Astrocyte (in vitro differentiated cells and primary cell): ENCODE data around the gene MYCN. TPM values are rescaled to one million over a fixed set of nuclear protein-coding genes. Genes with fewer than 3 reads are reported as not detected.

ENCODE experiments used
- DNase-seq: peaks from one replicate; pipeline ENCODE4 v3.0.0-alpha.2; 2010; ENCODE audit warnings: low read depth
- FAIRE-seq: peaks from 2 replicates; lab custom pipeline; 2011; peaks lifted over from hg19 to GRCh38; lab: Jason Lieb, UNC
- H2AFZ ChIP-seq: 2 replicates; pipeline ENCODE4 v1.6.0; 2012; ENCODE audit warnings: low read depth, low read length, inconsistent platforms
- H3K27ac ChIP-seq: 2 replicates; pipeline ENCODE4 v1.5.1; 2011; ENCODE audit warnings: low read depth, low read length, inconsistent platforms
- H3K27me3 ChIP-seq: 2 replicates; pipeline ENCODE4 v1.6.0; 2011; ENCODE audit warnings: low read length, inconsistent platforms; ENCODE audit not compliant: insufficient read depth
- H3K36me3 ChIP-seq: 2 replicates; pipeline ENCODE4 v1.5.1; 2011; ENCODE audit warnings: low read length, inconsistent platforms; ENCODE audit not compliant: insufficient read depth
- H3K4me1 ChIP-seq: 2 replicates; pipeline ENCODE4 v1.5.1; 2011; ENCODE audit warnings: low read length, inconsistent platforms; ENCODE audit not compliant: insufficient read depth
- H3K4me2 ChIP-seq: 2 replicates; pipeline ENCODE4 v1.6.0; 2012; ENCODE audit warnings: low read length, inconsistent platforms
- H3K4me3 ChIP-seq: 2 replicates; pipeline ENCODE4 v1.5.1; 2011; ENCODE audit warnings: low read depth, mild to moderate bottlenecking, low read length, inconsistent platforms; ENCODE audit not compliant: insufficient read depth
- H3K79me2 ChIP-seq: 2 replicates; pipeline ENCODE4 v1.6.0; 2012; ENCODE audit warnings: mild to moderate bottlenecking, low read length, inconsistent platforms; ENCODE audit not compliant: insufficient read depth
- H3K9ac ChIP-seq: 2 replicates; pipeline ENCODE4 v1.6.0; 2012; ENCODE audit warnings: mild to moderate bottlenecking, low read length, inconsistent platforms
- H3K9me3 ChIP-seq: 2 replicates; pipeline ENCODE4 v1.5.1; 2012; ENCODE audit warnings: low read depth, mild to moderate bottlenecking, low read length, inconsistent platforms; ENCODE audit not compliant: insufficient read depth
- H4K20me1 ChIP-seq: 2 replicates; pipeline ENCODE4 v1.6.0; 2012; ENCODE audit warnings: low read length, inconsistent platforms; ENCODE audit not compliant: insufficient read depth
- H3K27ac Mint-ChIP-seq: one replicate; pipeline ENCODE4 v1.8.0; 2021; ENCODE audit warnings: mild to moderate bottlenecking, mixed read lengths; ENCODE audit not compliant: unreplicated experiment
- H3K27me3 Mint-ChIP-seq: one replicate; pipeline ENCODE4 v1.8.0; 2021; ENCODE audit warnings: low read depth, mixed read lengths; ENCODE audit not compliant: unreplicated experiment
- H3K36me3 Mint-ChIP-seq: one replicate; pipeline ENCODE4 v1.8.0; 2021; ENCODE audit warnings: low read depth, mixed read lengths; ENCODE audit not compliant: unreplicated experiment
- H3K4me1 Mint-ChIP-seq: one replicate; pipeline ENCODE4 v1.8.0; 2021; ENCODE audit warnings: low read depth, mixed read lengths; ENCODE audit not compliant: unreplicated experiment
- H3K4me3 Mint-ChIP-seq: one replicate; pipeline ENCODE4 v1.8.0; 2021; ENCODE audit warnings: mild to moderate bottlenecking, moderate library complexity, mixed read lengths; ENCODE audit not compliant: unreplicated experiment
- H3K9me3 Mint-ChIP-seq: one replicate; pipeline ENCODE4 v1.8.0; 2021; ENCODE audit warnings: mild to moderate bottlenecking, mixed read lengths; ENCODE audit not compliant: unreplicated experiment
- EZH2 ChIP-seq: IDR thresholded peaks from 2 replicates; pipeline ENCODE4 v1.6.1; 2012; ENCODE audit warnings: mild to moderate bottlenecking, low read length, inconsistent platforms; ENCODE audit not compliant: insufficient read depth
- total RNA-seq: library from RNA; stranded (reverse); gene quantifications from 2 replicates; pipeline ENCODE4 v1.2.1, GENCODE V29; 2021
- TF ChIP-seq, protein P1 (sequence below): IDR thresholded peaks from 2 replicates; pipeline ENCODE4 v1.5.1; 2011; ENCODE audit warnings: low read depth, mild to moderate bottlenecking, inconsistent platforms, low read length, moderate library complexity; ENCODE audit not compliant: insufficient read depth

The MYCN gene
- total RNA-seq, 1 donor from 2014 or later, result 2.6 TPM

- FAIRE-seq (no peak), DNase-seq (no peak)
- peaks cover 2% of the 10 kb centered on the region for H3K9me3 Mint-ChIP-seq
- no peak overlapping the region for H3K9ac ChIP-seq
- H3K27me3 ChIP-seq, result no peaks in the 10 kb centered on the region
- H3K4me1 ChIP-seq, result no peaks in the 10 kb centered on the region
- H3K4me2 ChIP-seq, result no peak overlapping the region
- H3K36me3 ChIP-seq, result no peaks in the 10 kb centered on the region
- peaks cover 10% of the 10 kb centered on the region for H3K27me3 Mint-ChIP-seq
- H3K27ac Mint-ChIP-seq, result no peak overlapping the region
- no peak for TF ChIP-seq EZH2
- TF ChIP-seq, protein P1, sequence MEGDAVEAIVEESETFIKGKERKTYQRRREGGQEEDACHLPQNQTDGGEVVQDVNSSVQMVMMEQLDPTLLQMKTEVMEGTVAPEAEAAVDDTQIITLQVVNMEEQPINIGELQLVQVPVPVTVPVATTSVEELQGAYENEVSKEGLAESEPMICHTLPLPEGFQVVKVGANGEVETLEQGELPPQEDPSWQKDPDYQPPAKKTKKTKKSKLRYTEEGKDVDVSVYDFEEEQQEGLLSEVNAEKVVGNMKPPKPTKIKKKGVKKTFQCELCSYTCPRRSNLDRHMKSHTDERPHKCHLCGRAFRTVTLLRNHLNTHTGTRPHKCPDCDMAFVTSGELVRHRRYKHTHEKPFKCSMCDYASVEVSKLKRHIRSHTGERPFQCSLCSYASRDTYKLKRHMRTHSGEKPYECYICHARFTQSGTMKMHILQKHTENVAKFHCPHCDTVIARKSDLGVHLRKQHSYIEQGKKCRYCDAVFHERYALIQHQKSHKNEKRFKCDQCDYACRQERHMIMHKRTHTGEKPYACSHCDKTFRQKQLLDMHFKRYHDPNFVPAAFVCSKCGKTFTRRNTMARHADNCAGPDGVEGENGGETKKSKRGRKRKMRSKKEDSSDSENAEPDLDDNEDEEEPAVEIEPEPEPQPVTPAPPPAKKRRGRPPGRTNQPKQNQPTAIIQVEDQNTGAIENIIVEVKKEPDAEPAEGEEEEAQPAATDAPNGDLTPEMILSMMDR, result no peak
- H3K79me2 ChIP-seq, result no peaks in the 10 kb centered on the region
- H2AFZ ChIP-seq, result no peak overlapping the region
- H3K4me1 Mint-ChIP-seq, result no peaks in the 10 kb centered on the region
- no peaks in the 10 kb centered on the region for H4K20me1 ChIP-seq
- H3K36me3 Mint-ChIP-seq, result no peaks in the 10 kb centered on the region
- no peak overlapping the region for H3K4me3 Mint-ChIP-seq
- H3K4me3 ChIP-seq, result no peak overlapping the region
- H3K27ac ChIP-seq, result no peak overlapping the region
- H3K9me3 ChIP-seq, result peaks cover 6% of the 10 kb centered on the region
Measured at GRCh38 chr2:15974565-15975260, 34.4 kb downstream of the MYCN start.

DNA sequence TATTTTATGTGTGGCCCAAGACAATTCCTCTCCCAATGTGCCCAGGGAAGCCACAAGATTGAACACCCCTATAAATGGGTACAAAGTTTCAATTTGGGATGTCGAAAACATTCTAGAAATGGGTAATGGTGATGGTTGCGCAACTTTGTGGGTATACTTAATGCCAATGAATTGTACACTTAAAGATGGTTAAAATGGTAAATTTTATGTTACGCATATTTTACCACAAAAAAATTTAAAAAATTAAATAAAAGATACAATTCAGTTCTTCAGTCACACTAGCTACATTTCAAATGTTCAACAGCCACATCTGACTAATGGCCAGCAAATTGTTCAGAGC is 34.9 kb downstream of the MYCN start:
- no peak for FAIRE-seq
- H3K79me2 ChIP-seq, result no peaks in the 10 kb centered on the region
- H4K20me1 ChIP-seq, result no peaks in the 10 kb centered on the region
- H3K4me1 ChIP-seq, result no peaks in the 10 kb centered on the region
- H3K4me1 Mint-ChIP-seq, result no peaks in the 10 kb centered on the region
- H3K27ac ChIP-seq, result no peak overlapping the region
- no peak overlapping the region for H3K27ac Mint-ChIP-seq
- no peak for DNase-seq
- no peak for TF ChIP-seq EZH2
- TF ChIP-seq, protein P1, result no peak
- no peak overlapping the region for H2AFZ ChIP-seq
- no peaks in the 10 kb centered on the region for H3K27me3 ChIP-seq
- H3K9me3 Mint-ChIP-seq, result peaks cover 2% of the 10 kb centered on the region
- H3K27me3 Mint-ChIP-seq, result peaks cover 14% of the 10 kb centered on the region
- H3K4me3 Mint-ChIP-seq, result no peak overlapping the region
- H3K36me3 ChIP-seq, result no peaks in the 10 kb centered on the region
- H3K9me3 ChIP-seq, result peaks cover 6% of the 10 kb centered on the region
- no peak overlapping the region for H3K4me2 ChIP-seq
- H3K36me3 Mint-ChIP-seq, result no peaks in the 10 kb centered on the region
- no peak overlapping the region for H3K9ac ChIP-seq
- no peak overlapping the region for H3K4me3 ChIP-seq

DNA sequence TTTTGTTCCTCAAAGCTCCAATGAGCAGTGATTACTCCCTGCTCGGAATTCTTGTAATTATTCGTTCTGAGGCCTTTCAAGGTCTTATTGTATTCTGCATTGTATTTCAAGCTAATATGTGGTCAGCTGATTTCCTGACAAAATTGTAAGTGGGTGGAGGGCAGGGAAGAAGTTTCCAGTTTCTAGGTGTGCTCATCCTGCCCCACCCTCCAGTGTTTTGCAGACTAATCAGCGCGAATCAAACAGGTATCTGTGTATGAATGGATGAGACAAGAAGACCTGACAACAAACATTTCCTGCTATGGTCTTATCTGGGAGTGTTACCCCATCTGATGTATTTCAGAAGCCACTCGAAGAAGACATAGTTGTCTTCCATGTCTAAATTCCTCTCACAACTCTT is 35.3 kb downstream of the MYCN start:
- H3K9me3 ChIP-seq, result peaks cover 6% of the 10 kb centered on the region
- H3K79me2 ChIP-seq, result no peaks in the 10 kb centered on the region
- peaks cover 14% of the 10 kb centered on the region for H3K27me3 Mint-ChIP-seq
- no peak overlapping the region for H3K4me3 Mint-ChIP-seq
- H3K36me3 Mint-ChIP-seq, result no peaks in the 10 kb centered on the region
- no peaks in the 10 kb centered on the region for H3K36me3 ChIP-seq
- no peak overlapping the region for H3K27ac Mint-ChIP-seq
- H3K4me1 ChIP-seq, result no peaks in the 10 kb centered on the region
- no peak overlapping the region for H3K9ac ChIP-seq
- H3K4me2 ChIP-seq, result no peak overlapping the region
- no peak overlapping the region for H3K27ac ChIP-seq
- H3K4me1 Mint-ChIP-seq, result no peaks in the 10 kb centered on the region
- no peak overlapping the region for H2AFZ ChIP-seq
- H4K20me1 ChIP-seq, result no peaks in the 10 kb centered on the region
- H3K4me3 ChIP-seq, result no peak overlapping the region
- DNase-seq, result no peak
- H3K27me3 ChIP-seq, result no peaks in the 10 kb centered on the region
- H3K9me3 Mint-ChIP-seq, result peaks cover 2% of the 10 kb centered on the region
- TF ChIP-seq, protein P1, result no peak
- no peak for TF ChIP-seq EZH2
- no peak for FAIRE-seq
